HG03457 (cell line): ENCODE results near the gene FYB2.

Experiments
- ATAC-seq: cut with Tn5 transposase; IDR thresholded peaks from one replicate; pipeline ENCODE4 v1.9.1; 2021; ENCODE audit warnings: moderate number of reproducible peaks; ENCODE audit not compliant: unreplicated experiment

FYB2 gene

DNA sequence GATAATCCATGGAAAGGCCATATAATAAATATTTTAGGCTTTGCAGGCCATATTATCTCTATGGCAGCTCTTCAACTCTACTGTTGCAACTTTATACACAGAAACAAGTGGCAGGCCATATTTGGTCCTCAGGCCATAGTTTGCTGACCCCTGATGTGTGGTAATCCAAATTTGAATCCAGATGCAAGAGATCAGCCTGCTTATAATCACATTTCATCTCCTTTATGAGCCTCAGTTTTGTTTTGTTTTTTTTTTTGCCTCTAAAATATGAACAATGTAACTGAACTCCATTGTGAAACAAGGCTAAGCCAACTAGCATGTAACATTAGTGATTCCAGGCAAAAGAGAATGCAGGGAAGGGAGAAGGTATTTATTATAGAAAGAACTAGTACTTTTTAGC, 92.5 kb downstream of the FYB2 start:
- ATAC-seq, result no peak

DNA sequence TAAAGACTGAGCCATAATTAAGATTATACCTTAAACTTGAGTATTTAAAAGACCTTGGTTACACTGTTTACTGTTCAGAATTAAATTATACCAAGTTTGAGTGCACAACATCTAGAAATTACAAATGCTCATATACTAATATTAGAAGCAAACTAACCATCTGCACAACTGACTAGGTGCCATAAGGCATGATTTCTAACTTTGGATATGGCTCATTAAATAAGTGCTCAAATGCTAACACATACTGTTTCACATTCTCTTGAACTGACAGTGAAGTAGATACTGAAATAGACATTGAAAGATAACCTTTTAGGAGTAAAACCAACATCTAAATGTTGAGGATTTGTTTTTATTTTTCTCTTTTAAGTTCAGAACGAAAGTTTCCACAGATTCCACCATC, 100.0 kb downstream of the FYB2 start:
- no peak for ATAC-seq

GRCh38 chr1:56715156-56715555, 104.0 kb downstream of the FYB2 start:
- ATAC-seq, result no peak

DNA sequence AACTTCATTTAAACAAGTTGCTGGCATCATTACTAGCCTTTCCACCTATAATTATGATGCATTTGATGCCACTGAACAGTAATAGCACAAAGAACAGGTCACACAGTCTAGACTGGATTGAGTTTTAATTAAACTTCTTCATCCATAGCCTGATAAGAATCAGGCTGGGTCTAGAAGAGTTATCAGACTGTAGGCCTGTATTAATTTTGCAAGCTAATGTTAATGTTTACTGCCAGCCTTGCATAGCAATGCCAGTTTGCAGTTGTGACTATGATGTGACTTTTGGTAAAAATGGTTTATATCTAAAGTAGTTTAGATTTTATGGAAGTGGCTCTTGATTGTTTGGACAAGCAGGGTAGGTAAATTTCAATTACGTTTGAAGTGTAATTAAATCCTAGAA, 106.1 kb downstream of the FYB2 start:
- no peak for ATAC-seq

GRCh38 chr1:56712150-56712549, 107.1 kb downstream of the FYB2 start:
- ATAC-seq, result no peak

DNA sequence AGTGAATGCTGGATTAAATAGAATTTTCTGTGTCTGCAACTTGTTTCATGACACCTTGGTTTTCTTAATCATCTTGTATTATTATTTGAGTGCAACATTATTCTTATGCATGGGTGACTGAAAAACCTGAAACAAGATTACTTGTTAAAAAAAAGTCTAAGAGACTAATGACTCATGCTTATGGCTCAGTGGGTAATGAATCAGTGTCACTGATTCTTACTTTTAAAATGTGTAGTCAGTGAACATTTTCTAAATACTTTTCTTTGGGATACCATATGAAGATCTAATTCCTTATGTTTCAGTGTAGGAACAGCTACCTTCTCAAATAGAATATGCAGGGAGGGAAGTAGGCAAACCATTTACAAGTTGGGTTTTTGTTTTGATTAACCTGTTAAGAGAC, 108.6 kb downstream of the FYB2 start:
- ATAC-seq, result no peak

DNA sequence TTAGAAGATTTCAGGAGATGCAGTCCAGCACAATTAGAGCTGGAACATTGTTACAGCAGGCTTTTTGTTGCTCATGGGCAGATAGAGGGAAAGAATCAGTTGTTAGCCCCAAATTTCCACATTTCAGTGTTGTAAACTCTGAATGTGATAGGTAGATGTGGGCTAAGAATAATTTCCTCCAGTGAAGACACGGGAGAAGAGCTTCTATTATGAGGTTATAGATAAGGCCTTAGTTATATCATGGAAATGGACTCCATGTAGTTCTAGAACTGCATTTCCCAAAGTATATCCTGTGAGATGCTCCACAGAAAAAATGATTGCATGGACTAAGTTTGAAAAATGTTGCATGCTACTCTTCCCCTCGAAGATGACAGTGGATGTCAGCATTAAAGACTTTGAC, 109.2 kb downstream of the FYB2 start:
- no peak for ATAC-seq

- ATAC-seq, result peak; percentile 69
Observed at GRCh38 chr1:56709269-56709880, 109.8 kb downstream of the FYB2 start.

- no peak for ATAC-seq
Observed at GRCh38 chr1:56707379-56707778, 111.8 kb downstream of the FYB2 start.

- no peak for ATAC-seq
Observed at GRCh38 chr1:56703747-56704146, 115.5 kb downstream of the FYB2 start.

DNA sequence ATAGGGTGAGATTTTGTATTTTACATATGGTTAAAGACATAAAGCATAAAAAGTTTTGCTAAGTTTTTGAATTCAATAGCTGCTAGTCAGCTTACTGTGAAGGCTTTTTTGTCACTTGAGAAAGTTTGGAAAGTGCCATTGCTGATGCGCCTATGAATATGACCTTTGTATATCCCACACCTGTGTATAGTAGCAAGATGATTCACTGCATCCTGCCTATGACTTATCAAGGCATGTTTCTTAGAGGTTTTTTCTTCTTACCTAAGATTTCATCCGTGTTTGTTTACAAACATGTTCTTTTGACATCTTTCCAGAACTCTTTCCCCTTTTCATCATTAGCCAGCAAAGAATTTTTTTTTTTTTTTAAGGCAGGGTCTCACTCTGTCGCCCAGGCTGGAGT, 122.5 kb downstream of the FYB2 start:
- no peak for ATAC-seq

- no peak for ATAC-seq
Observed at GRCh38 chr1:56688522-56689026, 130.6 kb downstream of the FYB2 start.

- no peak for ATAC-seq
Observed at GRCh38 chr1:56686169-56686568, 133.0 kb downstream of the FYB2 start.

- no peak for ATAC-seq
Observed at GRCh38 chr1:56683569-56683968, 135.6 kb downstream of the FYB2 start.

DNA sequence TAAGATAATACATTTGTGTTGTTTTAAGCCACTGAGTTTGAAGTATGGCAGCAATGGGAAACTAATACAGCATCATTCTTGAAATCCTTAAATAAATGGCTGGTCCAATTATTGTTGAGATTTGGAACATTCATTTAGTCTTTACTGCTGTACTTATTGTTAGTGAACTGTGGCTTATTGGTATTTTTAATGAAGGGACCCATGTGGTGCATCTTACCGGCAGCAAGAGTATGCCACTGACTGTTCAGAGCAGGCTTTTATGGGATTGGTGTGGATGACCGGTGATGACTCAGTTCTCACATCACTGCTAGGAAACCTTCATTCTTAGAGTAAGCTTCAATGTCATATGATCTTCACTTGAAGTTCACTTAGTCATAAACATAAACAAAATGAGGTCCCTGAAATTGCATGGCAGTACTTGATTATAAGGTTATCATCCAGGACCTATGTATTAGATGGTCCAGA, 142.6 kb downstream of the FYB2 start:
- ATAC-seq, result no peak

GRCh38 chr1:56675763-56676162, 143.4 kb downstream of the FYB2 start:
- ATAC-seq, result no peak

- no peak for ATAC-seq
Observed at GRCh38 chr1:56672579-56672978, 146.6 kb downstream of the FYB2 start.

GRCh38 chr1:56671542-56671941, 147.7 kb downstream of the FYB2 start:
- no peak for ATAC-seq

DNA sequence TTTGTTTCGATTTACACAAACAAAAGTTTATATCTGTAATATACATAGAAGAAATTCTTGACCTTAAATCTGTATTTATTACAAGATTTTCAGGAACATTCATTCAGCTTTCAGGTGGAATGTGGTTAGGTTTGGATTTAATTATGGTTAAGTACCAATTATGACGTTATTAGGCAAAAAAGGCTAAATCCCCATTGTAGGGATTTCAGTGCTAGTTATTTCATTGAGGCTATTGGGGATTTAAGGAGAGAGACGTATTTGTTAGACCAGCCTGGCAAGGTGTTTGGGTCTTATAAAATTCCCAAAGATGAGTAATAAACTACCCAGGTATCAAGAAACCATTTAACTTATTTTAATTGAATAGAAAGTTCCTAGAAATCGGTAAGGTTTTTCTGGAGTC, 148.1 kb downstream of the FYB2 start:
- ATAC-seq, result no peak

- ATAC-seq, result no peak
Observed at GRCh38 chr1:56670350-56670749, 148.9 kb downstream of the FYB2 start.
